Stomach (tissue), 4 donors: Measurements from ENCODE around the gene PPP4R3A.

ENCODE experiments used
- POLR2A ChIP-seq, 4 donors: fragments of 450-650 bp; IDR thresholded peaks; one replicate each; pipeline ENCODE4 v1.6.1; 2016; ENCODE audit warnings: antibody characterized with exemption in 4 of 4, control low read depth in 2 of 4, mild to moderate bottlenecking in 1 of 4, moderate library complexity in 1 of 4
- TF ChIP-seq, protein P1 (sequence below), 7 experiments: fragments of 450-650 bp in 4 of 7; fragments of 200-600 bp in 3 of 7; sonication (generic) in 3 of 7; IDR thresholded peaks; one replicate each; pipeline ENCODE4 v1.5.1; 2016 to 2019; ENCODE audit warnings: antibody characterized with exemption in 7 of 7, control low read depth in 2 of 7, mild to moderate bottlenecking in 1 of 7

DNA sequence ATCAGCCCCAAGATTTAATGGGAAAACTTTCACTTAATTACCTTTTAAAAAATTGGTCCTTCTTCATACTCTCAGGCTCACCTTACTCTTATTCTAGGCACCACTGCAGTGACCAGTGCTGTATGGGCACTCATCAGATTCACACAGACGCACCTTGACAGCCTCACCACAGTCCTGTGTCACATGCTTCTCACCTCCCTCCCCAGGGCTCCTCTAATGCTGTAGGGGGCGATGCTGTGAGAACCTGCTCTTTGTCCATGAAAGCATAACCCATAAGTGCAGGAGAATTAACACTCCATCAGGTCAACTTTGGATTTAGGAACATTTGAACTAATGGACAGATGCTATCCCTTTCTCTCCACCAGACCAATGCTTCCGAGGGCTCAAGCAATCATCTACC is 13.9 kb upstream of the PPP4R3A start:
- TF ChIP-seq, protein P1, sequence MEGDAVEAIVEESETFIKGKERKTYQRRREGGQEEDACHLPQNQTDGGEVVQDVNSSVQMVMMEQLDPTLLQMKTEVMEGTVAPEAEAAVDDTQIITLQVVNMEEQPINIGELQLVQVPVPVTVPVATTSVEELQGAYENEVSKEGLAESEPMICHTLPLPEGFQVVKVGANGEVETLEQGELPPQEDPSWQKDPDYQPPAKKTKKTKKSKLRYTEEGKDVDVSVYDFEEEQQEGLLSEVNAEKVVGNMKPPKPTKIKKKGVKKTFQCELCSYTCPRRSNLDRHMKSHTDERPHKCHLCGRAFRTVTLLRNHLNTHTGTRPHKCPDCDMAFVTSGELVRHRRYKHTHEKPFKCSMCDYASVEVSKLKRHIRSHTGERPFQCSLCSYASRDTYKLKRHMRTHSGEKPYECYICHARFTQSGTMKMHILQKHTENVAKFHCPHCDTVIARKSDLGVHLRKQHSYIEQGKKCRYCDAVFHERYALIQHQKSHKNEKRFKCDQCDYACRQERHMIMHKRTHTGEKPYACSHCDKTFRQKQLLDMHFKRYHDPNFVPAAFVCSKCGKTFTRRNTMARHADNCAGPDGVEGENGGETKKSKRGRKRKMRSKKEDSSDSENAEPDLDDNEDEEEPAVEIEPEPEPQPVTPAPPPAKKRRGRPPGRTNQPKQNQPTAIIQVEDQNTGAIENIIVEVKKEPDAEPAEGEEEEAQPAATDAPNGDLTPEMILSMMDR (IDR thresholded peaks at IDR 0.05) = no peak
- no peak for TF ChIP-seq POLR2A (IDR thresholded peaks at IDR 0.05)
